HG02938 (cell line): ENCODE data around the gene TRABD2B.

Experiments used
- ATAC-seq: cut with Tn5 transposase; IDR thresholded peaks from one replicate; pipeline ENCODE4 v1.9.1; 2021; ENCODE audit warnings: mild to moderate bottlenecking, moderate library complexity; ENCODE audit not compliant: unreplicated experiment

Gene TRABD2B

DNA sequence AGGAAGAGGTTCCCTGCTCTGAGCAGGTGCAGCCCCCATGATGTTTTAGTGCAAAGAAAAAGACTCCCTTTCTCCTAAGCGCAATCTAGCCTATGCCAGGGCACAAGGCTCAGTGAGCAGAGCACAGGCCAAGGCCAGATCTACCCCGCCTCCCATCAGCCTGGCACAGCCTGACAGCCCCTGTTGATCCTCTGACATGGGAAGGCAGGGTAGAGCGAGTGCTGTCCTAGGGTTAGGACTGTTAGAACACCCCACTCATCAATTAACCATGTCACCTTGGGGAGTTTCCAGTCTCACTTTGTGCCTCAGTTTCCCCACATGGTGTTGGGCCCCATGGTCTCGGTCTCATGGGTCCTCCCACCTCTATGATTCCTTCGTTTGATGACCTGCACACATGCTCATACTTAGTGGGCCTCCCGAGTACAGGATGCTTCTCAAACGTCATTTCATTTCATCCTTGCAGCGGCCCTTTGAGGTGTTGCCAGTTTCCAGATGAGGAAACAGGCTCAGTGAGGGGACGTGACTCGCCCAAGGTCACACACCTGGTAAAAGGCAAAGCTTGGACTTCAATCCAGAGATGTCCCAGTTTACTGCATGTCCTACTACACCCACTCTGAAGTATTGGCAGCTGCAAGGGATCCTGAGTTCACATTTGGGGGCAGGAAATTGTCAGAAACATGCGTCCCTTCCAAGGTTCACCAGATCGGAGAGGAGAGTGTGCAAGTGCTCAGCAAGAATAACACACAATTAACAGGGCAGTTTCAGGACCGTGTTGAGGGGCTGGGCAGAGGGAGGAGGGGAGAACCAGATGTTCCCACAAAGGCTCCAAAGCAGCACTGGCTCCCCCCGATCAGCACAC is 213.3 kb downstream of the TRABD2B start:
- ATAC-seq, result no peak

DNA sequence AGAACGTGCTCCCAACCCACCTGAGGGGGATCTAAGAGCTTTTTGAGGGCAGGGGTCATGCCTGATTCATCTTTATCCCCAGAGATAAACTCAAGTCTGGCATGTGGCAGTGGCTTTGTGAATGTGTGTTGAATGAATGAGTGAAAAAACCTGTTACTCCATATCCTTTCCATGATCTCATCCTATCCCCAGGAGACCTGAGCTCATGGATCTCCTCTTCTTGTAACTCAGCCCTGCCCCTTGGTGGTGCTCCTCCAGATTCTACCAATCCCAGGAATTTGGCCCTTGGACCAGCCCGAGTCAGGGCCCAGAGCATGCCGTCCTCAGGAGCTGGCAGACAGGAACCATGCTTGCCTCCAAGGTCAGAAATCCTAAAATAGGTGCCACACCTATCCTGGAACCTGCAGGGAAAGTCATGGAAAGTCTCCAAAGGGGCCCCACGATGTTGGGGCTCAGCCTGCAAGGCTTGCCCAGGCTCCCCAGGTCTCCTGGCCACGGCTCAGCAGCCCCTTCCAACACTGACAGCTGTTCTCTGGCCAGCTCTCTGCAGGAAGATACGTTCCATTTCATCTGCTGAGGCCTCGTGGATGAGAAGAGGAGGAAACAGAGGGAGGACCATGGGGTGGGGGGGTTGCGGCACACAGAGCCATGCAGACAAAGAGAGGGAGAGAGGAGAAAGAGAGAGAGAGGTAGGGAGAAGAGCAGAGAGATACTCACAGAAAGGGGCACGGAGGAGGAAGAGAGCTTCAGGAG is 214.6 kb downstream of the TRABD2B start:
- ATAC-seq, result no peak

DNA sequence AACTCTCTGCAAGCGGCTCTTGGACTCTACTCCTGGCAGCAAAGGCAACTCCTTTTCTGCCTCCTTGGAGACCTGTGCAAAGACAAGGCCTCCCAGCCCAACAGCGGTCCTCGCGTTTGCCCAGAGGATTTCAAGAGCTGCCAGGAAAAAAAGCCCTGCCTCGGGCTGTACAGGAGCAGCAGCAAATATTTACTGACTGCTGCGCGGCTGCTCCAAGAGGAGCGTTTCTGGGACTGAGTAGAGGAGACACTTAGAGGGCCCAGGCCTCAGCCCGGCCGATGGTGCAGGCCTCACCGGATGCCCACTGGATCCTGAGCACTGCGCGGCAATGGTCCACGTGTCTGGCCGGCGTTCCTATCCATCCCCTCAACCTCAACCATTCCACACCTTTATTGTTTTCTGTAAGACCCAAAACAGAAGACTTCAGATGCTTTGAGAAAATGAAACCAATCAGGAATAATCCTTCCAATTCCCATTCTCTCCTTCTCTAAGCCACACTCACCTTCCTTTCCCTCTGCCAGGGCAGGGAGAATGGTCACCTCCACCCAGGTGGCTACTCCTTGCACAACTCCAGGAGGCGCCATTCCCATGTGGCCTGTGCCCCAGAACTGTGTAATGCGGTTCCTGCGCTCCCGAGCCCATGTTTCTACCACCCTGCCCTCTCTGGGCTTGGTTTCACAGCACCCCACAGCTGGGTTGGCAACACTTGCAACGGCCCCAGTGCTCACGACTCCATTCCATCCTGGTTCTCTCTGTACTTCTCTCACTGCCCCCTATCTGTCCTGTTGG is 215.8 kb downstream of the TRABD2B start:
- ATAC-seq, result no peak

DNA sequence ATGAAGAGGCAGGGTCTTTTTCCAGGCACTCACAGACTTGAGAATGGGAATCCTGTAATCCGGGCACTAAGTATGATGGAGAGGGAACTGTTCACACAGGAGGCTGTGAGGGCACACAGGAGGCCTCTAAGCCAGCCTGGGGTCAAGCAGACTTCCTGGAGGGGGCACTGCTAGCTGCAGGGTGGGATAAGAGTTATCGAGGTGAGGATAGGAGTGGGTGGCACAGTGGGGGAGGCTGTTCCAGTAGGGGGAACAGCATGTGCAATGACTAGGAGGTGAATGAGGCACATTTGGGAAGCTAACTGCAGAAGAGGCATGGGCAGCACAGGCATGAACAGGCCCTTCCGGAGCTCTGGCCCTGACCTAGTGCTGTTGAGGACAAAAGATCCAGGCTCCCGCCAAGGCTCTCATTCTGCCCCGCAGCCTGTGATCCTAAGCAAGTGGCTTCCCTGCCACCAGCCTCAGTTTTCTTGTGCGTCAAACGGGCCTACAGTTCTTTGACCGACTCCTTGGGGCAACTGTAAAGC is 216.7 kb downstream of the TRABD2B start:
- ATAC-seq, result no peak

DNA sequence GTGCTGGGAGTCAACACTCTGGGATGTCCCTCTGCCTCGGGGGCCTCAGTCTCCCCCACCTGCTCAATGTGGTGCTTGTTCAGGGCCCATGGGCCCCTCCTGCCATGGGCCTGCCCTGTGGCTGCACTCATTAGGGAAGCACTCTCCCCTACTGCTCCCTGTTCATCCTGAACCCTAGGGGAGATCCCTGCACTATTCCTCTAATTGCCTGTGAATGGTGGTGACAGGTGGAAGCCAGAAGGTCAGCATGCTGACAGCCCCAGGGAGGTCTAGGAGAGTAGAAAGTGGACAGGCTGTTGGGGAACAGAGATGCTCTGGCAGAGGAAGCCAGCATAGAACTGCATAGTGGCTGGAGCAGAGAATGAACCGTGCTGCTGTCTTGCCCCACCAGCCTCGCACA is 217.6 kb downstream of the TRABD2B start:
- no peak for ATAC-seq

DNA sequence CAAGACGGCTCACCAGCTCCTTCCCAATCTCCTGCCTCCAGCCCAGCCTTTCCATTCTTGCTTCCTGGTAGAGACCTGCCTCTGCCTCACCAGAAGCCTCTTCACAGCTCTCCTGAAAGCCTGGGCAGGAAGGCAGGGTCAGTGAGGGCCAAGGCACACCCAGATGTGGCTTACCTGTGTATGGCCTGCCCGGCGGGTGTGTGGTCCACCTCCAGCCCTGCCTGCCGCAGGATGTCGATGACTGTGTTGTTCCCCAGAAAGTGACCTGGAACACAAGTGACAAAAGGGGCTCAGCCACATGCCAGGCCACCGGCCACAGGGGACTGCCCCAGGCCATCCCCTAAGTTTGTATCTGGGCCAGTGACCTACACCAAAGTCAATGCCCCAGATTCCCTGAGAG is 218.9 kb downstream of the TRABD2B start:
- ATAC-seq, result no peak

DNA sequence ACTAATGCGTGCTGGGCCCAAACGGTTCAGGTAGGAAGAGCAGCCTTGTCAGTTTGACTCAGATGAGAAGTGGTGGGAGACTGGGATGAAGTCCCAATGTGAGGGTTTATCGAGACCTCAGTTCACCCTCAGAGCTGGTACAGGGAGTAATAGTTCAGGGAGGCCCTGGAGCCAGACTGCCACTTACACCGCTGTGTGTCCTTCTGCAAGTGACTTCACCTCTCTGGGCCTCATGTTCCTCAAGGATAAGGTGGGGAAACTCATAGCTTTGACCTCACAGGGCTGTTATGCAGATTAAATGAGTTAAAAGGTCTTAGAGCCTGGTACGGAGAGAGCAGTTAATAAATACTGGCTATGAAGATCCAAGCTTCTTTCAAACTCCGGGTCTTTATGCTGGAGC is 219.9 kb downstream of the TRABD2B start:
- ATAC-seq, result no peak

DNA sequence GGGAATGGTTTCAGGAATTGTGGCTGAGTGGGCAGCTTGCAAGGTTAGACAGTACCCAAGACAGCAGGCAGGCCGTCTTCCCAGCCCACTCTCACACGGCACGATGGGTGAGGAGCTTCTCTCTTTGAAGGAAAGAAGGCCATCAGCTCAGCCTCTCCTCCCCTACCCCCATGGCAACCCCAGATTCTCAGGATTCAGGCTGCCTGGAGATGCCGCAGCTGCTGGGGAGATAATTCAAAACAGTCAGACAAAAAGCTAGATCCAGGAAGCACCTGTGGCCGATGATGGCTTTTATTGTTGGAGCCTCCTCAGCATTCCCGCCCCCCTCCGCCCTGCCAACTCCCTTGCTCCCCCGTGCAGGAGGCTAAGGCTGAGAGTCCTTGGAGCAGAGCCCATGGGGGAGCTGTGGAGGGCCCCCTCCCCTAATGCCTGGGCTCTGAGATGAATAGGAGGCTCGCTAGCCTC is 220.5 kb downstream of the TRABD2B start:
- ATAC-seq, result no peak

DNA sequence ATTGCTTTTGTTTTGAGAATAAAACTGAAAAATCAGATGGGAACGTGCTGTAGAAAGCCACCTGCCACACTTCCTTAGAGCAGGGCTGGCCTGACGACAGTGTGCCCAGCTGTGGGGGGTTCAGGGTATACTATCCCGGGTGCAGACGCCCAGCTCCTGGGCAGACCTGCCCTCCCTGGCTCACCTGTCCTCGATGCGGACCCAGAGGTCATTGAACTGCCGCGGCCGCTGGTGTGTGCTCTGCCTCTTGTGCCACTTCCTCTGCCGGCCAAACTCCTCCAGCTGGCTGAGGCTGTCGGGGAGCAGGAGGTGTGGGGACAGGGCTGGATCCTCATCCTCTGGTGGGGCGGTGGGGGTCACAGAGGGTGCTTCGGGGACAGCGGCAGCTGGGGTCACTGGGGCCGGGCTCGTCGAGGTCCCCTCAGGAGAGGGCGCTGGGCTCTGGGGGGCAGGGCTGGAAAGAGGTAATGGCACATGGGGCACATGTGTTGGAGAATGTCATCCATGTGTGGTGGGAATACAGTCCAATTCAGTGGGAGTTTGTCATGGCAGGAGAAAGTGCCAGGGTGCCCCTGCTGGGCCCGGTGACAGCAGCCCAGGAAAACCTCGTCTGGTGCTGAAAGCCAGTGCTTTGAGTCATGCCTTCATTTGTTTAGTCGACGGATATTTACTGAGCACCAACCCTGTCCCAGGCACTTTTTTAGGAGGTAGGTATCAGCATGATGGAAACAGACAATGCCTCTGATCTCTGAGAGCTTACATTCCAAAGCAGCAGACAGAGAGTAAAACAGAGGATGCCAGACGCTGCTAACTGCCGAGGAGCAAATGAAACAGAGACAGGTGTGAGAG is 222.0 kb downstream of the TRABD2B start:
- no peak for ATAC-seq

DNA sequence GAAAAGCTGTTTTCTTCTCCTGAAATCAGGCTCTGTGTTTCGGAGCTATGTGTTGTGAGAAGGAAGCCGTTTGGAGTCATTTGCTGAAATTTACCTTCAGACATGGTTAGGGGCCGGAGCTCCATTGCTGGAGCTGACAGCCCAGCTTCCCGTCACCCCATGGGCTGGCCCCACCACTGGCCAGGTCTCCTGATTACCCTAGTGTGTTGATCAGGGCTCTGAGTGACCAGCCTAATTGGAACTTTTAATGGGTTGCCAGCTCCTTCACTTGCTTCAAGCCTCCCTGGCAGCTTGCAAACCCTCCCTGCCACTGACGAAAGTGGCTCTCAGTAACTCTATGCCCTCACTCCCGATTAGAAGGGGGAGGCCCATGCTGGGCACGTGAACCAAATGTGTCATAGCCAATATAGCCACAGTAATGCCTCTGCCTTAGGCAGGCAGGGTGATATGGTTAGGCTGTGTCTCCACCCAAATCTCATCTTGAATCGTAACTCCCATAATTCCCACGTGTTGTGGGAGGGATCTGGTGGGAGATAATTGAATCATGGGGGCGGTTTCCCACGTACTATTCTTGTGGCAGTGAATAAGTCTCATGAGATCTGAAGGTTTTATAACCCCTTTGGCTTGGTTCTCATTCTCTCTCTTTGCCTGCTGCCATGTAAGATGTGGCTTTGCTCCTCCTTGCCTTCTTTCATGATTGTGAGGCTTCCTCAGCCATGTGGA is 224.1 kb downstream of the TRABD2B start:
- no peak for ATAC-seq

DNA sequence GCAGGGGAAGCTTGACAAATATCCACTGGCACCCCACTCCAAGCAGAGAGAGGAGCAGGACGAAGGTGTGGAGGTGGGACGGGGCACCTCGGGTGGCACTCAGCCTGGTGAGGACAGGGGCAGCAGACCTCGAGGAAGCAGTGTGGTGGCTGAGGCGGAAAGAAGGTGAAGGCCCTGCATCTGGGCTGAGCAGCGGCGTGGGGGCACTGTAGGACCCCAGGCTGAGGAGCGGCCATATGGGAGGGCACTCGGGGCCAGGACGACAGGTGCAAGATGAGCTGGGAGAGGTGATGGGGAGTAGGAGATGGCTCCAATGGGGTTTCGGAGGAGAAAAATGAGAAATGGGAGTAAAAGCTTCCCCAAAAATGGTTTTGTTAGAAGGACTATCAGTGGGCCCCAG is 224.9 kb downstream of the TRABD2B start:
- no peak for ATAC-seq

DNA sequence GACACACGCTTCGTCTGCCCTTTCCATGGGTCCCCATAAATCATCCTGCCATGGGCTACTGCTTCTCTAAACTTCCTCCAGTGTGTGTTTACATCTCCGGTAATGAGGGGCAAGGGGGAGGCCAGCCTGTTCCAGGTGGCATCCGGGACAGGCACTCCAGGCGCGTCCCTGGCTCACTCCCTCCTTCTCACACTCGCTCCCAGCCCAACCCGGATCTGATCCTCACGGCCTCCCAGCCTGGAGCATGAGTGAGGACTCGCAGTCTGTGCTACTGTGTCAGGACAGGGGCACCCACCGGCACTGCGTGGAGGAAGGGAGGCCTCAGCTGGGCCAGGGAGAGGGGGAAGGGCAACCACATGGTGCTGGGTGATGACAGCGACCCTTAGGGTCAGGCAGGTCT is 225.4 kb downstream of the TRABD2B start:
- ATAC-seq, result no peak

DNA sequence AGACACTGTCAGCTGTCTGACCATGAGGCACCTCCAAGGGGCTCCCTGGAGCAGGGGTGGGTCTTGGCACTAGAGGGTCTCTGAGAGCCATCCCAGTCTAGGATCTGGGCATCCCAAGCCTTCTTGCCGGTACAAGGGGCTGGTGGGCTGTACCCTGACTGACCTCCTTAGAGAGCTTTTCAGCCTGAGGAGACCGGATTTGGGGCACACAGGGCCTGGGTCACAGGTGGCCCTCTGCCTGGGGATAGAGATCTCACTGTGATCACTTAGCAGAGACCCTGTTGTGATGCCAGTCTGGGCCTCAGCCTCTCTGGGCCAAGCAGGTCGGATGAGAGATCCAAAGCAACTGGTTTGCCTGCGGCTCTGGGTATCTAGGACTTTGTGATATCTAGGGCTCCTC is 227.2 kb downstream of the TRABD2B start:
- ATAC-seq, result no peak

DNA sequence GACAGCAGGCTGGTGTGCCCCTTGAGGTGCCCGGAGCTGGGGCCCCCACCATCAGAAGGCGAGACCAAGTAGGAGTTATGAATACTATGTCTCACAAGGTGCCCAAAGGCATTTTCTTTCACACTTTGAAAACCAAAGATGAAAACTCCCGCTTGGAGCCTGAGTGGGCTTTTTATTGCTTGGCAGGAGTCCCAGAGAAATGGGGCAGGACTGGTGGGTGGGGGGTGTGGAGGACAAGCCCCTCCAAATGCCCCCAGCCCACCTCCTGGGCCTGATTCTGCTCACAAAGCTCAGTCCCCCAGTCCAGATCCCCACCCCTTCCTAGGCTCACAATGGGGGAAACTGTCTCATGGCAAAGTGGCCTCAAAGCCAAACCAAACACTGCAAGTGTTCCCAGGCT is 227.9 kb downstream of the TRABD2B start:
- no peak for ATAC-seq

DNA sequence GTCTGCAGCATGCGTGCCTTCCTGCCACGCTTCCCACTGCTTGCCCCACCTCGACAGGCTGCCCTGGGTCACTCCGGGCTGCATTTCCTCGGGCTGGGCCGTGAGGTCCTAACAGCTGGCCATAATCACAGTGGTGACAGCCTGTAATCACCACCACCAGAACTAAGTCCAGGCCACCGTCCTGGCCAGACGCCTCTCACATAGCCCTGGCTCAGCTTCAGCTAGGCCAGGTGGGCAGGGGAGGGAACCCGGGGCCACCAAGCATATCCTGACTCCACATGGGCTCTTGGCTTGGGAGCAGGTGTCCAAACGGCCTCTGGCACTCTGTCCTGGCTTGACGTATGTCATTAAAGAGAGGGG is 229.5 kb downstream of the TRABD2B start:
- no peak for ATAC-seq

DNA sequence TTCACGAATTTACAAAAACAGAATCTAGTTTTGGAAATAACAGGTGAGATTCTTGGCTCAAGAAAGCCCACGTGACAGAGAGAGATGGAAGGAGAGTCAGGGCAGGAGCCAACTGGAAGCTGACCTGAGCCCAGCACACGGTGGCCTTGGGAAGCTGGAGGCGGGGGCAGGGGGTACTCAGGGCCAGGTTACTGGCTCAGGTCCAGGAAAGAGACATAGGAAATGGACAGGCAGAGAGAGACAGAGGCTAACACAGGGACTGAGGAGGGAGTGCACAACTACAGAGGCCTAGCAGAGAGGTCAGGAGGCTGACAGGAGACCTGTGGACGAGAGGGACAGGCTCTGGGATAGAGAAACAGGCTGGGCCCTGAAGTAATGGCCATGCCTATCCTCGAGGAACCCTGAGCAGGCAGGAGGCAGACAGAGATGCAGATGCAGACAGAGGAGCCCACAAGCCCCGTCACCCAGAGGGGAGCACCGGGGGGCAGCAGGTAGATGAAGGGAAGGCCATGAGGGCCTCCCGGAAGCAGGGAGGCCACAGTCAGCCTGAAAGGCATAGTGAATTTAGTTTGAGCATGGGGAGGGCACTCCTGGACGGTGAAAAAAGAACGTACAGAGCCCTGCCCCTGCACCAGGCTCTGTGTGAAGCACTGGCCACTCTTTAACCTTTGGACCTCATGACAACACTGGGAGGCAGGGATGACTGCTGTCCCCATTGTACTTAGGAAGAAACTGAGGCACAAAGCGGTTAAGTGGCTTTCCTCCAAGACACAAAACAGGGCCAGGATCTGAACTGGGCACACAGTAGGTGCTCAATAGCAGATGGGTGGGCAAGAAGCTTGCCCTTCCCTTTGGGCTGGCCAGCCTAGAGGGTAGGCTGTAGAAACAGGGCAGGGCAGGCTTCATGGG is 230.1 kb downstream of the TRABD2B start:
- no peak for ATAC-seq

DNA sequence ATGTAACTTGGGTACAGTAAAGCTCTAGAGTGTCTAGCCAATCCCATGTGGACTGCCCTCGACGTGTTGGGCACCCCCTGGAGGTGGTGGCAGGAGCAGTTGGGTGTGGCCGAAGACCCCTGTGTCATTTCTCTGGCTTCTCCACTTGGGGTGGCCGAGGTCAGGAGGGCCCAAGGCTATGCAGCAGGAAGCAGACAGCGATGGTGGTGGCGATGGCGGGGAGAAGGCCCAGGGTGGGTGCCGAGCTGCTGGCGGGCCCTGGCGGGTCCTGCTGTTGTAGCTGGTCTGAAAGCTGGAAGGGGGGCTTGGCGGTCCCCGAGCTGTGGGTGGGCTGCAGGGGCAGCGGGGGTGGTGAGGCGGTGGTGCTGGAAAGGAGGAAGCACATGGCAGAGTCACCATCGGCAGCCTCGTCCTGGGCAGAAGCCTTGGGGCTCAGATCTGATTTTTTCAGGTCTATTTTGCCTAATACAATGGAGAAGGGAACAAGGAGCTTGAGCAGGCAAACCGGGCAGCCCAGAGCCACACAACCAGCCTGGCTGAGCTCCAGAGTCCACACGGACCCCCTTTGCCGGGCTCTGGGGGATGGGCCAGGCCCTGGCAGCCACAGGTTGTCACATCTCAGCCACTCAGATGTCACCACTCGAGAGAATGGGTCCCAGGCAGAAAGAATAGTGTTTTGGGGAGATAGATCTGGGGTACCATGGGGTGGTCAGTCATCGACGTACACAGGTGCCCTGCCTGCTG is 231.3 kb downstream of the TRABD2B start:
- ATAC-seq, result no peak

DNA sequence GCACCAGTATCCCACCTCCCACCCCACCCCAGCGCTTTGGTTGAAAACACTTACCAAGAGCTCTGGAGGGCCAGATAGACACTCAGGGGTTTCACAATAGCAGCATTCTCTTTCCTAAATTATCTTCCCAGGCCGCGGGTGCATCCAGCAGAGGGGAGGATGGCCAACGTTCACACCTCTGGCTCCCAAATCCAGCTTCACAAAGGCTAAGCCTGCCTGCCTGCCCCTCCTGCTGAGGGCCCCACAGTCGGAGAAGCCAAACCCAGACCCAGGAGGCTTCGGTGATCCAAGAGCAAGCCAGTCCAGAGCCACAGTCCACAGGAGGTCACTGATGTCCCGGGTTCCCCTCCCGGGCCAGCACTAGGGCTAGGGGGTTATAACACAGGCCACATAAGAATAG is 231.9 kb downstream of the TRABD2B start:
- ATAC-seq, result no peak
